H1 (cell line): ENCODE results near the gene GTF2A1L. TPM values are rescaled to one million over a fixed set of nuclear protein-coding genes. Genes with fewer than 3 reads are reported as not detected.

Experiments
- CTCF ChIA-PET: fragments of 300-600 bp; sonication (Branson Sonifier 250); formaldehyde crosslinking; loops from one replicate; lab custom pipeline; 2021; ENCODE audit not compliant: partially characterized antibody; lab: Charles Lee
- POLR2A ChIA-PET: fragments of 300-600 bp; sonication (Branson Sonifier 250); formaldehyde crosslinking; loops from one replicate; lab custom pipeline; 2021; ENCODE audit warnings: inconsistent platforms; ENCODE audit not compliant: partially characterized antibody; lab: Charles Lee
- DNase-seq, 2 experiments: peaks; one replicate each; pipeline versions ENCODE4 v3.0.0 to v3.0.0-alpha.2; 2010 to 2022; ENCODE audit warnings: low spot score in 2 of 2, low read depth in 1 of 2, mixed read lengths in 1 of 2
- FAIRE-seq: peaks from 2 replicates; lab custom pipeline; 2011; peaks lifted over from hg19 to GRCh38; lab: Jason Lieb, UNC
- H2AFZ ChIP-seq: 2 replicates; pipeline ENCODE4 v1.8.1; 2012; ENCODE audit warnings: low read length, inconsistent platforms
- H2AK5ac ChIP-seq: 2 replicates; pipeline ENCODE4 v1.6.1; 2013; ENCODE audit warnings: low read depth, low read length
- H2BK120ac ChIP-seq: replicated peaks from 2 replicates; pipeline ENCODE3; 2013; ENCODE audit warnings: low read depth, low read length, inconsistent platforms
- H2BK12ac ChIP-seq: 2 replicates; pipeline ENCODE4 v1.6.1; 2013; ENCODE audit warnings: low read depth, low read length
- H2BK15ac ChIP-seq: 2 replicates; pipeline ENCODE4 v1.6.1; 2013; ENCODE audit warnings: low read length
- H2BK20ac ChIP-seq: 2 replicates; pipeline ENCODE4 v1.6.1; 2013; ENCODE audit warnings: low read length
- H2BK5ac ChIP-seq: 2 replicates; pipeline ENCODE4 v1.6.1; 2013; ENCODE audit warnings: low read depth, low read length
- H3K14ac ChIP-seq: 2 replicates; pipeline ENCODE4 v1.6.1; 2013; ENCODE audit warnings: inconsistent platforms; ENCODE audit not compliant: insufficient read length
- H3K18ac ChIP-seq: 2 replicates; pipeline ENCODE4 v1.6.1; 2013; ENCODE audit warnings: low read length; ENCODE audit errors: extremely low read depth
- H3K23ac ChIP-seq: 2 replicates; pipeline ENCODE4 v1.6.1; 2013; ENCODE audit warnings: inconsistent platforms; ENCODE audit not compliant: insufficient read length
- H3K23me2 ChIP-seq: 2 replicates; pipeline ENCODE4 v1.6.1; 2013; ENCODE audit warnings: low read depth, low read length
- H3K27ac ChIP-seq: 2 replicates; pipeline ENCODE4 v1.6.1; 2011; ENCODE audit warnings: low read depth, low read length, inconsistent platforms
- H3K27me3 ChIP-seq, 4 experiments: replicated peaks in 1 of 4; 1 replicate in 1 of 4; 2 replicates in 3 of 4; pipeline versions ENCODE4 v1.6.1 to v1.8.1; 2011 to 2013; ENCODE audit warnings: low read length in 3 of 4, mild to moderate bottlenecking in 3 of 4, inconsistent platforms in 2 of 4, mixed read lengths in 2 of 4, moderate library complexity in 1 of 4; ENCODE audit not compliant: control insufficient read depth in 3 of 4, insufficient read depth in 3 of 4; ENCODE audit errors: extremely low read depth in 1 of 4
- H3K36me3 ChIP-seq, 4 experiments: 2 replicates each; pipeline versions ENCODE4 v1.6.1 to v1.8.1; 2011 to 2013; ENCODE audit warnings: mild to moderate bottlenecking in 4 of 4, low read length in 3 of 4, moderate library complexity in 2 of 4, control low read depth in 1 of 4, inconsistent platforms in 1 of 4; ENCODE audit not compliant: insufficient read depth in 4 of 4, control insufficient read depth in 2 of 4
- H3K4ac ChIP-seq: replicated peaks from 2 replicates; pipeline ENCODE3; 2013; ENCODE audit warnings: low read length, low read depth, mixed read lengths, inconsistent platforms; ENCODE audit not compliant: insufficient read length
- H3K4me1 ChIP-seq, 4 experiments: replicated peaks in 1 of 4; 1 replicate in 1 of 4; 2 replicates in 3 of 4; pipeline versions ENCODE4 v1.6.1 to v1.8.1; 2011 to 2013; ENCODE audit warnings: low read length in 3 of 4, inconsistent platforms in 2 of 4, mixed read lengths in 1 of 4; ENCODE audit not compliant: insufficient read depth in 4 of 4, control insufficient read depth in 3 of 4
- H3K4me2 ChIP-seq, 2 experiments: 2 replicates each; pipeline versions ENCODE4 v1.6.1 to v1.8.1; 2011 to 2013; ENCODE audit warnings: low read depth in 2 of 2, low read length in 2 of 2, control low read depth in 1 of 2, inconsistent platforms in 1 of 2, mild to moderate bottlenecking in 1 of 2; ENCODE audit not compliant: insufficient read depth in 1 of 2
- H3K4me3 ChIP-seq, 4 experiments: fragments of 200-600, 300-600 bp in 1 of 4; sonication (generic), shearing (Covaris generic), sonication (Bioruptor Twin) in 1 of 4; 2 replicates each; pipeline versions ENCODE4 v1.5.1 to v1.8.1; 2011 to 2016; ENCODE audit warnings: low read length in 4 of 4, low read depth in 3 of 4, control low read depth in 2 of 4, inconsistent platforms in 2 of 4, mild to moderate bottlenecking in 2 of 4, mixed read lengths in 1 of 4, moderate library complexity in 1 of 4; ENCODE audit not compliant: insufficient read depth in 2 of 4; ENCODE audit errors: extremely low read depth in 1 of 4
- H3K56ac ChIP-seq: replicated peaks from 2 replicates; pipeline ENCODE3; 2013; ENCODE audit warnings: low read depth, mild to moderate bottlenecking, mixed read lengths, low read length, inconsistent platforms; ENCODE audit not compliant: insufficient read length
- H3K79me1 ChIP-seq: 2 replicates; pipeline ENCODE4 v1.6.1; 2013; ENCODE audit warnings: low read depth, low read length, control low read depth
- H3K79me2 ChIP-seq, 2 experiments: 2 replicates each; pipeline versions ENCODE4 v1.6.1 to v1.8.1; 2012 to 2013; ENCODE audit warnings: low read length in 2 of 2, mild to moderate bottlenecking in 2 of 2, inconsistent platforms in 1 of 2; ENCODE audit not compliant: insufficient read depth in 2 of 2, control insufficient read depth in 1 of 2
- H3K9ac ChIP-seq, 4 experiments: replicated peaks in 1 of 4; 1 replicate in 1 of 4; 2 replicates in 3 of 4; pipeline versions ENCODE4 v1.6.1 to v1.8.1; 2011 to 2013; ENCODE audit warnings: low read depth in 3 of 4, low read length in 3 of 4, control low read depth in 2 of 4, mild to moderate bottlenecking in 2 of 4, moderate library complexity in 2 of 4, inconsistent platforms in 1 of 4; ENCODE audit errors: extremely low read depth in 1 of 4
- H3K9me3 ChIP-seq, 2 experiments: 2 replicates each; pipeline versions ENCODE4 v1.6.1 to v1.8.1; 2012 to 2013; ENCODE audit warnings: mild to moderate bottlenecking in 2 of 2, moderate library complexity in 2 of 2, control low read depth in 1 of 2, inconsistent platforms in 1 of 2, low read depth in 1 of 2, low read length in 1 of 2, mixed read lengths in 1 of 2; ENCODE audit not compliant: insufficient read depth in 2 of 2
- H4K20me1 ChIP-seq, 2 experiments: replicated peaks in 1 of 2; 2 replicates each; pipeline versions ENCODE3 to v1.8.1; 2011 to 2013; ENCODE audit warnings: inconsistent platforms in 2 of 2, low read length in 2 of 2, mild to moderate bottlenecking in 1 of 2; ENCODE audit not compliant: insufficient read depth in 2 of 2, control insufficient read depth in 1 of 2
- H4K5ac ChIP-seq: 2 replicates; pipeline ENCODE4 v1.6.1; 2013; ENCODE audit warnings: low read length, low read depth, mixed read lengths, inconsistent platforms; ENCODE audit not compliant: insufficient read length
- H4K8ac ChIP-seq: 2 replicates; pipeline ENCODE4 v1.8.0; 2013; ENCODE audit warnings: mild to moderate bottlenecking, moderate library complexity, low read length, inconsistent platforms; ENCODE audit not compliant: insufficient read depth; ENCODE audit errors: extremely low read depth
- H4K91ac ChIP-seq: replicated peaks from 2 replicates; pipeline ENCODE3; 2013; ENCODE audit warnings: low read length, mixed read lengths, inconsistent platforms; ENCODE audit not compliant: insufficient read length
- CREB1 ChIP-seq: IDR thresholded peaks from 2 replicates; pipeline ENCODE4 v1.6.1; 2012; ENCODE audit warnings: inconsistent platforms
- WGBS, 2 experiments: shearing (Covaris generic) in 1 of 2; methylation state at CpG; one replicate each; pipeline versions ENCODE4 v1.1.6 to v1.1.7; 2013 to 2015; ENCODE audit warnings: low lambda C conversion rate in 2 of 2, mixed read lengths in 2 of 2, inconsistent platforms in 1 of 2, low coverage in 1 of 2, missing lambda C conversion rate in 1 of 2; ENCODE audit not compliant: insufficient replicate concordance in 2 of 2, insufficient coverage in 1 of 2, insufficient read length in 1 of 2; ENCODE audit errors: extremely low coverage in 1 of 2, missing lambda C conversion rate in 1 of 2; 5-methylcytosine and 5-hydroxymethylcytosine counted together
- polyA plus RNA-seq, 7 experiments: library from polyadenylated mRNA; depleted of rRNA in 3 of 7; stranded (reverse) in 5 of 7; unstranded in 2 of 7; fragments of >200 nt in 5 of 7; fragments of 200-250 nt in 2 of 7; gene quantifications; 1 replicate in 5 of 7; 2 replicates in 1 of 7; 4 replicates in 1 of 7; pipeline versions ENCODE4 v1.2.1 to v1.2.3, GENCODE V29; 2011 to 2013; ENCODE audit warnings: missing spikeins in 2 of 7, mixed read lengths in 2 of 7
- total RNA-seq: library from RNA; stranded (reverse); fragmentation: NEBNext Ultra II Directional; extraction: Animal tissue kit (Norgen Biotek cat#: 25700); gene quantifications from 2 replicates; pipeline ENCODE4 v1.2.1, GENCODE V29; 2021

Gene GTF2A1L
- total and polyA plus RNA-seq, 2 of the 8 experiments (the other 6 are each of a cell fraction or from before 2014, with no cell fraction given), result 0.18 TPM; not detected in 1

GRCh38 chr2:48633143-48633542 lies 15.5 kb downstream of the GTF2A1L start:
- no peaks in the 10 kb centered on the region for H3K4me1 ChIP-seq
- WGBS, 2 experiments, result 91% methylated on average over 5 of the region's 5 CpGs; no CpG with 5 or more reads in 1 of the 2 experiments
- H3K4me2 ChIP-seq, result no peak overlapping the region
- no peak overlapping the region for H3K9ac ChIP-seq
- no peaks in the 10 kb centered on the region for H3K23me2 ChIP-seq
- H3K9me3 ChIP-seq, result 0 out of 4 replicates have a peak, but pooled peaks cover 0 to 3% of the 10 kb centered on the region in 2 experiments
- H2BK120ac ChIP-seq, result no peak overlapping the region
- no peaks in the 10 kb centered on the region for H4K20me1 ChIP-seq
- no peaks in the 10 kb centered on the region for H3K36me3 ChIP-seq
- no peak overlapping the region for H3K14ac ChIP-seq
- no peak overlapping the region for H2BK12ac ChIP-seq
- H2BK15ac ChIP-seq, result no peak overlapping the region
- no peak overlapping the region for H2AFZ ChIP-seq
- no peak overlapping the region for H4K8ac ChIP-seq
- no peak overlapping the region for H3K23ac ChIP-seq
- TF ChIP-seq CREB1, result no peak
- no peak overlapping the region for H2BK5ac ChIP-seq
- H3K18ac ChIP-seq, result no peak overlapping the region
- no peaks in the 10 kb centered on the region for H3K79me1 ChIP-seq
- no peak overlapping the region for H3K27ac ChIP-seq
- H2AK5ac ChIP-seq, result no peak overlapping the region
- no peak overlapping the region for H3K4me3 ChIP-seq
- no peak overlapping the region for H4K5ac ChIP-seq
- ChIA-PET POLR2A (no interaction called here), CTCF (interaction anchor here (0.5 kb wide), 1 partner anchor 23 kb away, joined by 3 read pairs; no protein-coding TSS in a partner anchor)
- DNase-seq (no peak), FAIRE-seq (no peak)
- H3K27me3 ChIP-seq, result no peaks in the 10 kb centered on the region
- H3K79me2 ChIP-seq, result no peaks in the 10 kb centered on the region
- no peak overlapping the region for H4K91ac ChIP-seq
- no peak overlapping the region for H3K4ac ChIP-seq
- no peak overlapping the region for H2BK20ac ChIP-seq
- no peak overlapping the region for H3K56ac ChIP-seq
